Muscle layer of duodenum (tissue), 2 donors: ENCODE measurements around the gene KBTBD6.
"Not testable (repeated sequence)": the region's sequence is repeated elsewhere in the genome, so short reads cannot be mapped to it uniquely, and the experiment has no call there.

Experiments
- H3K27ac ChIP-seq: one replicate; pipeline ENCODE4 v1.7.0; 2013; ENCODE audit warnings: mild to moderate bottlenecking, low read length
- H3K27me3 ChIP-seq: one replicate; pipeline ENCODE4 v1.7.0; 2013; ENCODE audit warnings: low read depth, mild to moderate bottlenecking, control low read depth, low read length
- H3K36me3 ChIP-seq, 2 donors: one replicate each; pipeline ENCODE4 v1.7.0; 2013; ENCODE audit warnings: low read length in 2 of 2, control low read depth in 1 of 2, mild to moderate bottlenecking in 1 of 2; ENCODE audit not compliant: insufficient read depth in 2 of 2, control insufficient read depth in 1 of 2
- H3K4me1 ChIP-seq, 2 donors: one replicate each; pipeline ENCODE4 v1.7.0; 2013; ENCODE audit warnings: low read length in 2 of 2, mild to moderate bottlenecking in 2 of 2, control low read depth in 1 of 2, moderate library complexity in 1 of 2; ENCODE audit not compliant: insufficient read depth in 2 of 2, control insufficient read depth in 1 of 2
- H3K4me3 ChIP-seq, 2 donors: one replicate each; pipeline ENCODE4 v1.7.0; 2013; ENCODE audit warnings: low read length in 2 of 2, low read depth in 1 of 2, mild to moderate bottlenecking in 1 of 2
- H3K9me3 ChIP-seq, 2 donors: one replicate each; pipeline ENCODE4 v1.7.0; 2013; ENCODE audit warnings: low read length in 2 of 2, control low read depth in 1 of 2, mild to moderate bottlenecking in 1 of 2; ENCODE audit not compliant: control insufficient read depth in 1 of 2
- donor health status: healthy.

The KBTBD6 gene

DNA sequence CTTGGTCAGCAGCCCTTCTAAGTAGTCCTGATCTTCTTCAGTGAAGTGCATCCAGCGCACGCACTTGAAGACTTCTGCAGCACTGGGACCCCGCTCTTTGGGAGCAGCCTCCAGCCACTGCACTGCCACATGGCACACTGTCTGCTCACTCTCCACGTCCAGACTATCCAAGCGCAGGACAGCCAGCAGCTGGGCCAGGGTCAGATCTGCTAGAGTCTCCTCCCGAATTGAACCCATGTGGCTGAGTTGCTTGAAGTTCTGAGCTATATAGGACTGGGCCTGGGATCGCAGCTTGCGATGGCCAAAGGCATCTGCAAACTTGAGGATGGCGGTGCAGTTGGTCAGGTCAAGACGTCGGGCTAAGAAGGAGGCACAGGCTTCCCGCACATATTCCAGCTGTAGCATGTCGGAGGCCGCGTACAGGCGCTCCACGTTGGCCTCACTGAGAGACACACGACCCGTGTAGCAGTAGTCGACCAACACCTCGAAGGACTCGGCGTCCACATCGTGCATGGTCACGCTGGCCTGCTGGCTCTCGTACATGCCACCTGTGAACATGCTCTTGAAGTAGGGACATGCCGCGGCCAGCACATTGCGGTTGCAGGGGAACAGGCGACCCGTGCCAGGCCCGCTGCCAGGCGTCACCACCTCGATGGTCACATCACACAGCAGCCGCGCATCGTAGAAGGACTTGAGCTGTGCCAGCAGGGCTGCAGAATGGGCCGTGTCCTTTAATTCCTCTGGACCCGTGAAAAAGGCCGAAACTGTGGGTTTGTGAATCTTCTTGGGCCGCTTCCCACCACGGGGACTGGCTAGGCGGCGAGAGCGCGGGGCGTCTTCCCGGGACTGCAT lies 716 bp downstream of the KBTBD6 start:
- not testable (repeated sequence) for H3K9me3 ChIP-seq, H3K27me3 ChIP-seq, H3K36me3 ChIP-seq
- Histone ChIP-seq H3K27ac (peak overlapping the region; percentile 66), H3K4me3 (peak overlapping the region; percentile 80 to 92), H3K4me1 (peaks cover 12 to 48% of the 10 kb centered on the region in 2 donors)

GRCh38 chr13:41131189-41131588 lies 1.4 kb downstream of the KBTBD6 start:
- peak overlapping the region; percentile 27 to 80 for H3K4me3 ChIP-seq

DNA sequence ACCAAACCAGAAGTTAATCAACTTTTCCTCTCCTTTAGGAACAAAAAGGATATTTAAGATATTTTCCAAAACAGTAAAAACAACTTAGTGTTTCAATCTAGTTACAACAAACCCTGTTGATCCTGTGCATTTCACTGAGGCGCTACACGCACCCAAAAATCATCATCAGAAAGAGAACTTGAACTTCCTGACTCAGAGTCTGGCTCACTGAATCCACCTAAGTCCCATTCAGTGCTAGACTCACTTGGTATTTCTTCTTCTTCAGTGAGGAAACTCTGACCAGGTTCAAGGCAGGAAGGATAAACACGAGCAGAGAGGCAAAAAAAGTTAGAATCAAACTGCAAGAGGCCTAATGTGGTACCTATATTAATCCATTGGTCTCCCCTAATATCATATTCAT lies 2.2 kb downstream of the KBTBD6 start:
- Histone ChIP-seq H3K9me3 (no peaks in the 10 kb centered on the region), H3K27ac (no peak overlapping the region), H3K4me1 (peaks cover 12 to 52% of the 10 kb centered on the region in 2 donors), H3K36me3 (no peaks in the 10 kb centered on the region), H3K27me3 (no peaks in the 10 kb centered on the region), H3K4me3 (peak overlapping the region; percentile 27 to 80)

More at GRCh38 chr13:41131189-41131588, 1.4 kb downstream of the KBTBD6 start:
- peaks cover 12 to 52% of the 10 kb centered on the region in 2 donors for H3K4me1 ChIP-seq
- H3K27me3 ChIP-seq, H3K27ac ChIP-seq, H3K9me3 ChIP-seq, H3K36me3 ChIP-seq: not testable (repeated sequence)

DNA sequence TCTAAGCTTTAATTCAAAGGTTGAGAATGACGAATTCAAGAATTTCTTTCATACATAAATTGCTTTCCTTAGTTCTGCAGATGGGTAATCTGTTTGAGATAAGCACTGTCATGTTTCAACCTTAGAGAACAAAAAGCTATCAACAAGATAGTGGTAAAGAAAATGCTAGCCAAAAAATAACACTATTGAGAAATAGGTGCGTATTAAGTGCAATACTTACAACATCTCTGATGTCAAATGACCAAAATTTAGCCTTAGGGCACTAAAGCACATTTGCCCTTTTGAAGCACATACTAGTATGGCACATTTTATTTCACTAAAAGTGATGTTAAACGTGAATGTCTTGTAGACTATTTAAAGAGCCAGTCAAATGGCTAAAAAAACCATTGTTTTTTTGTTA lies 4.9 kb downstream of the KBTBD6 start:
- Histone ChIP-seq H3K27ac (no peak overlapping the region), H3K4me1 (peaks cover 12 to 46% of the 10 kb centered on the region in 2 donors), H3K36me3 (no peaks in the 10 kb centered on the region)

GRCh38 chr13:41122838-41123237 lies 9.8 kb downstream of the KBTBD6 start:
- Histone ChIP-seq H3K9me3 (no peaks in the 10 kb centered on the region), H3K4me3 (no peak overlapping the region), H3K27me3 (no peaks in the 10 kb centered on the region), H3K4me1 (peaks cover 0 to 12% of the 10 kb centered on the region in 2 donors), H3K36me3 (no peaks in the 10 kb centered on the region), H3K27ac (no peak overlapping the region)

More for the DNA sequence above, 4.9 kb downstream of the KBTBD6 start:
- Histone ChIP-seq H3K4me3 (no peak overlapping the region), H3K9me3 (no peaks in the 10 kb centered on the region), H3K27me3 (no peaks in the 10 kb centered on the region)

- Histone ChIP-seq H3K9me3 (no peaks in the 10 kb centered on the region), H3K4me3 (no peak overlapping the region), H3K27ac (no peak overlapping the region), H3K27me3 (no peaks in the 10 kb centered on the region), H3K4me1 (peaks cover 0 to under 1% of the 10 kb centered on the region in 2 donors), H3K36me3 (no peaks in the 10 kb centered on the region)
Measured at GRCh38 chr13:41117869-41118268, 14.7 kb downstream of the KBTBD6 start.

GRCh38 chr13:41111454-41111853 lies 21.1 kb downstream of the KBTBD6 start:
- H3K27ac ChIP-seq, result no peak overlapping the region
- no peaks in the 10 kb centered on the region for H3K4me1 ChIP-seq
- no peaks in the 10 kb centered on the region for H3K27me3 ChIP-seq
- no peaks in the 10 kb centered on the region for H3K9me3 ChIP-seq
- no peak overlapping the region for H3K4me3 ChIP-seq
- no peaks in the 10 kb centered on the region for H3K36me3 ChIP-seq

- H3K27me3 ChIP-seq, result no peaks in the 10 kb centered on the region
- no peaks in the 10 kb centered on the region for H3K9me3 ChIP-seq
- H3K36me3 ChIP-seq, result no peaks in the 10 kb centered on the region
- H3K4me3 ChIP-seq, result no peak overlapping the region
- no peak overlapping the region for H3K27ac ChIP-seq
- H3K4me1 ChIP-seq, result no peaks in the 10 kb centered on the region
Measured at GRCh38 chr13:41107584-41108014, 25.0 kb downstream of the KBTBD6 start.

DNA sequence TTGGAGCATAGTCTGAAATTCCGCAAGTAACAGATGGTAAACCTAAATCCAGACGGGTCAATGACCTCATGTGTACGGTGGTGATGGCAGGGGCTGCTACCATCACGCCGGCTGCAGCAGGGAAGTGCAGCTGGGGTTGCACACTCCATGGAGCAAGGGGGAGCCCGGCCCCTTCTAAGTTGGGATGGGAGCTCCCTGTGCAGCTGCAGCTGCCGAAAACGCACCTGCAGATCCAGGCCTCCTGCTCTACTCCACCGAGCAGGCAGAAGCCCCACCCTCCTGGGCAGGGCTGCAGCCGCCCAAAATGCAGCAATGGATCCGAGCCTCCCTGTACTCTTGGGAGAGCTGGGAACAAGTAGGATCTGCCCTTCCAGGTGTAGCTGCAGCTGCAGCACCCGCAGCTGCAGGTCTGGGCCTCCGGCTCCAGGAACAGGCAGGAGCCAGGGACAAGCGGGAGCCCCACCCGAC lies 25.5 kb downstream of the KBTBD6 start:
- H3K27ac ChIP-seq, result no peak overlapping the region
- no peak overlapping the region for H3K4me3 ChIP-seq
- H3K36me3 ChIP-seq, result no peaks in the 10 kb centered on the region
- no peaks in the 10 kb centered on the region for H3K27me3 ChIP-seq
- no peaks in the 10 kb centered on the region for H3K4me1 ChIP-seq
- no peaks in the 10 kb centered on the region for H3K9me3 ChIP-seq

DNA sequence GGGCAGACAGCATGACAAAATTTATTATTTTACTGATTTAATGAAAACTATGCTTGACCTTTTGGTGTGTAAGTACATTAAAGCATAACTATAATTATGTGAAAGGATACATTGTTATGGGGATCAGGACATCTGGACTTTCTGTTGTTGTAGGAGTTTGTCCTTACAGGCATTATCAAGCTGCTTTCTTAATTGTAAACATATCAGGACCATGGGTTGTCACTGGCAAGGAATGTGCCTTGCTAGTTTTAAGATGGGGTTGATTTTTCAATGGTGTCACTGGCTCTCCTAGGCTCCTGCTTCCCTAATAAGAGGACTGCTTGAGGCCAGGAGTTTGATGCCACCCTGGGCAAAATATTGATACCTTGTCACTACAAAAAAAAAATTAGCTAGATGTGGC lies 32.6 kb downstream of the KBTBD6 start:
- no peaks in the 10 kb centered on the region for H3K4me1 ChIP-seq
- H3K27me3 ChIP-seq, result no peaks in the 10 kb centered on the region
- H3K36me3 ChIP-seq, result no peaks in the 10 kb centered on the region
- no peaks in the 10 kb centered on the region for H3K9me3 ChIP-seq
- H3K4me3 ChIP-seq, result no peak overlapping the region
- H3K27ac ChIP-seq, result no peak overlapping the region

DNA sequence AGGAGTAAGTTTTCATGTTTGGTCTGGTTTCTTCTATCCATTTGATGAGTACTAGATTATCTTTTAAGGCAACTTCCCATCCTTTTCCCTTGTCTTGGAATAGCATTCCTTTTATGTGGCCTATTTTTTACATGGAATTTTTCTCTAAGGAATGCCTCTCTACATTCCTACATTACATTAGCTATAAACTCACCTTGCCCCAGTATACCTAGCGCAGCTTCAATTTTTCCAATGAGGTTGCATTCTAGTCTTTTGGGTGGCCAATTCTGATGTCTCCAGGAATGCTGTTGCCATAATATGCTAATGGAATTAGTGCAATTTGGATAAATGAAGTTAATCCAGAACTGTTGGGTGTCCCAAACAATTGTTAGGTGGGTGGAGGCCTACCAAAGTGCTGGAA lies 33.8 kb downstream of the KBTBD6 start:
- Histone ChIP-seq H3K4me3 (no peak overlapping the region), H3K27ac (no peak overlapping the region), H3K36me3 (no peaks in the 10 kb centered on the region), H3K9me3 (no peaks in the 10 kb centered on the region), H3K27me3 (no peaks in the 10 kb centered on the region), H3K4me1 (no peaks in the 10 kb centered on the region)

DNA sequence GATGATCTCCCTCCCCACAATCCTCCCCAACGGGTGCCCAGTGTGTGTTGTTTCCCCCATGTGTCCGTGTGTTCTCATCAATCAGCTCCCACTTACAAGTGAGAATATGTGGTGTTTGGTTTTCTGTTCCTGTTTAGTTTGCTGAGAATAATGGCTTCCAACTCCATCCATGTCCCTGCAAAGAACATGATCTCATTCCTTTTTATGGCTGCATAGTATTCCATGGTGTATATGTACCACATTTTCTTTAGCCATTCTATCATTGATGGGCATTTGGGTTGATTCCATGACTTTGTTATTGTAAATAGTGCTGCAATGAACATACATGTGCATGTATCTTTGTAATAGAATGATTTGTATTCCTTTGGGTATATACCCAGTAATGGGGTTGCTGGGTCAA lies 36.9 kb downstream of the KBTBD6 start:
- not testable (repeated sequence) for H3K4me1 ChIP-seq, H3K4me3 ChIP-seq, H3K9me3 ChIP-seq

More for the DNA sequence above, 36.9 kb downstream of the KBTBD6 start:
- H3K27me3 ChIP-seq, H3K36me3 ChIP-seq, H3K27ac ChIP-seq: not testable (repeated sequence)
